IPS-NIHi11 (cell line): Measurements from ENCODE around the gene APH1A.
"Not testable (repeated sequence)": the region's sequence is repeated elsewhere in the genome, so short reads cannot be mapped to it uniquely, and the experiment has no call there.

Source experiments
- DNase-seq: peaks from one replicate; pipeline ENCODE4 v3.0.0; 2012; ENCODE audit warnings: mixed read lengths, low spot score

APH1A gene

GRCh38 chr1:150233359-150234308 lies 35.2 kb downstream of the APH1A start:
- no peak for DNase-seq

GRCh38 chr1:150232921-150233320 lies 35.9 kb downstream of the APH1A start:
- not testable (repeated sequence) for DNase-seq

- not testable (repeated sequence) for DNase-seq
Observed at GRCh38 chr1:150228246-150228645, 40.6 kb downstream of the APH1A start.

GRCh38 chr1:150227228-150227627 lies 41.6 kb downstream of the APH1A start:
- DNase-seq: no peak

- DNase-seq: no peak
Observed at GRCh38 chr1:150226486-150226885, 42.3 kb downstream of the APH1A start.

GRCh38 chr1:150225546-150225945 lies 43.3 kb downstream of the APH1A start:
- DNase-seq: no peak

- no peak for DNase-seq
Observed at GRCh38 chr1:150224983-150225382, 43.8 kb downstream of the APH1A start.

GRCh38 chr1:150221552-150221951 lies 47.3 kb downstream of the APH1A start:
- DNase-seq: no peak

GRCh38 chr1:150215855-150216254 lies 53.0 kb downstream of the APH1A start:
- not testable (repeated sequence) for DNase-seq
